Testis (tissue), 3 donors: ENCODE data around the gene CHMP2A. TPM values are rescaled to one million over a fixed set of nuclear protein-coding genes. Genes with fewer than 3 reads are reported as not detected.

Source experiments
- DNase-seq: peaks from one replicate; pipeline ENCODE4 v3.0.0-alpha.2; 2019
- H3K27ac ChIP-seq, 2 donors: fragments of 200-600 bp; sonication (generic); one replicate each; pipeline ENCODE4 v1.5.1; 2019
- H3K27me3 ChIP-seq: fragments of 200-600 bp; sonication (generic); one replicate; pipeline ENCODE4 v1.5.1; 2019
- H3K36me3 ChIP-seq: fragments of 200-600 bp; sonication (generic); one replicate; pipeline ENCODE4 v1.5.1; 2017; ENCODE audit warnings: low read depth; ENCODE audit errors: missing control alignments
- H3K4me1 ChIP-seq: fragments of 200-600 bp; sonication (generic); one replicate; pipeline ENCODE4 v1.5.1; 2019
- H3K4me3 ChIP-seq, 2 donors: fragments of 200-600 bp; sonication (generic); one replicate each; pipeline ENCODE4 v1.5.1; 2017 to 2019
- H3K9me3 ChIP-seq: fragments of 200-600 bp; sonication (generic); one replicate; pipeline ENCODE4 v1.5.1; 2017
- POLR2A ChIP-seq: fragments of 450-650 bp; IDR thresholded peaks from one replicate; pipeline ENCODE4 v1.6.1; 2017; ENCODE audit warnings: antibody characterized with exemption, mild to moderate bottlenecking, moderate library complexity
- WGBS, 2 donors: methylation state at CpG; one replicate each; pipeline ENCODE4 v1.1.5; 2018; 5-methylcytosine and 5-hydroxymethylcytosine counted together
- intact Hi-C: fragments of 100-400 bp; cut with DNase I; formaldehyde crosslinking; loops from one replicate; pipeline ENCODE4 v1.15.1; 2023; ENCODE audit warnings: low total_unique reads
- polyA plus RNA-seq: library from polyadenylated mRNA; stranded (reverse); fragments of 350-450 nt; fragmentation: Illumina TruSeq; extraction: RNeasy Lipid Tissue Mini Kit (QIAGEN cat#74804); gene quantifications from one replicate; pipeline ENCODE4 v1.2.3, GENCODE V29; 2014; ENCODE audit warnings: low read depth, low replicate concordance; ENCODE audit not compliant: insufficient read depth
- total RNA-seq, 2 donors: library from RNA; depleted of rRNA; stranded (reverse); fragments of >200 nt; gene quantifications; one replicate each; pipeline ENCODE4 v1.2.3, GENCODE V29; 2016
- TF ChIP-seq, protein P1 (sequence below), 3 experiments: fragments of 450-650 bp in 2 of 3; fragments of 200-600 bp in 1 of 3; sonication (generic) in 1 of 3; IDR thresholded peaks; one replicate each; pipeline ENCODE4 v1.5.1; 2016 to 2019; ENCODE audit warnings: antibody characterized with exemption in 3 of 3, mild to moderate bottlenecking in 2 of 3, moderate library complexity in 1 of 3

CHMP2A gene
- total and polyA plus RNA-seq, 3 donors from 2014 or later: 115 to 155 (median 126) TPM

DNA sequence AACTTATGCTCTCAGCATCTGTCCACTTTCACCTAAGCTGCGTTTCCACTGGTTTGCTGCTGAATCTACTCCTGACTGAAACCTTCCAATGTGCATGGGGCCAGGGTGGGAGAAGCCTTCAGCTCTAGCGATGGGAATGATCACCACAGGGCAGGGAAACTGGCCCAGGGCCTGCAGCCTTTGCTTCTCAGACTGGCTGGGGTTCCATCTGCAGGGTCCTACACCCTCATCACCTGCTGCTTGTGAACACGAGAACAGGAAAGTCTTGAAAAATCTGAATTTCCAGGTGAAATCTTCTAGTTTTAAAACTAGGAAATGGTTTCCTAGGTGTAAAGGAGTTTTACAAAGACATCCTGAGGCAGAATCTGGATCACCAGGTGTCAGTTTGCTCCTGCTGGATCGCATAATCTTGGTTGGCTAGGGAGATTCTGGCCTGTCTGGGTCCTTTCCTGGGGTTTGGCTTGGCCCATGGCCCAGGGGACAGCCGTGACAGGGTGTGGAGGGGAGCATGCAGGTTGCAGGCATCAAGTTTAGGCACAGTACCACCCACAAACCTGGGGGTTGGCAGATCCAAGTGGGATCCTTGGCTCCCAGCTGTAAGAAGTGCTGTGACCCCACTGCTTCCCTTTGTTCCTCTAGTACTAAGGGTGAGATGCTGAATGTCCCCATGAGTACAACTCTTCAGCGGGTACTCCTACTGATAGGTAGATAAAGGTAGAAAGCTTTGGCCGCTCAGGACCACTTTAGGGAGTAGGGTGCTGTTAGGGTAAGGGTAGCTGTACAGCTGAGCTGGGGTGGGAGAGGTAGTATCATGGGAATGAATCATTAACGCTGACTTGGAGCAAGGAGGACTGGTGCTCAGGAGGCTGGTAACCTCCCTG is 5.3 kb upstream of the CHMP2A start:
- no peaks in the 10 kb centered on the region for H3K27me3 ChIP-seq
- peak overlapping the region; percentile 66 to 84 for H3K4me3 ChIP-seq
- H3K27ac ChIP-seq: peak overlapping the region; percentile 91 to 100
- no peaks in the 10 kb centered on the region for H3K9me3 ChIP-seq
- no peaks in the 10 kb centered on the region for H3K36me3 ChIP-seq
- intact Hi-C loops: no loop called here
- peaks cover 58% of the 10 kb centered on the region for H3K4me1 ChIP-seq
- DNase-seq: no peak
- no peak for TF ChIP-seq POLR2A
- TF ChIP-seq, protein P1, sequence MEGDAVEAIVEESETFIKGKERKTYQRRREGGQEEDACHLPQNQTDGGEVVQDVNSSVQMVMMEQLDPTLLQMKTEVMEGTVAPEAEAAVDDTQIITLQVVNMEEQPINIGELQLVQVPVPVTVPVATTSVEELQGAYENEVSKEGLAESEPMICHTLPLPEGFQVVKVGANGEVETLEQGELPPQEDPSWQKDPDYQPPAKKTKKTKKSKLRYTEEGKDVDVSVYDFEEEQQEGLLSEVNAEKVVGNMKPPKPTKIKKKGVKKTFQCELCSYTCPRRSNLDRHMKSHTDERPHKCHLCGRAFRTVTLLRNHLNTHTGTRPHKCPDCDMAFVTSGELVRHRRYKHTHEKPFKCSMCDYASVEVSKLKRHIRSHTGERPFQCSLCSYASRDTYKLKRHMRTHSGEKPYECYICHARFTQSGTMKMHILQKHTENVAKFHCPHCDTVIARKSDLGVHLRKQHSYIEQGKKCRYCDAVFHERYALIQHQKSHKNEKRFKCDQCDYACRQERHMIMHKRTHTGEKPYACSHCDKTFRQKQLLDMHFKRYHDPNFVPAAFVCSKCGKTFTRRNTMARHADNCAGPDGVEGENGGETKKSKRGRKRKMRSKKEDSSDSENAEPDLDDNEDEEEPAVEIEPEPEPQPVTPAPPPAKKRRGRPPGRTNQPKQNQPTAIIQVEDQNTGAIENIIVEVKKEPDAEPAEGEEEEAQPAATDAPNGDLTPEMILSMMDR (IDR thresholded peaks at IDR 0.05): no peak
- WGBS, 2 donors: 71 to 72% methylated on average over 8 of the region's 8 CpGs

DNA sequence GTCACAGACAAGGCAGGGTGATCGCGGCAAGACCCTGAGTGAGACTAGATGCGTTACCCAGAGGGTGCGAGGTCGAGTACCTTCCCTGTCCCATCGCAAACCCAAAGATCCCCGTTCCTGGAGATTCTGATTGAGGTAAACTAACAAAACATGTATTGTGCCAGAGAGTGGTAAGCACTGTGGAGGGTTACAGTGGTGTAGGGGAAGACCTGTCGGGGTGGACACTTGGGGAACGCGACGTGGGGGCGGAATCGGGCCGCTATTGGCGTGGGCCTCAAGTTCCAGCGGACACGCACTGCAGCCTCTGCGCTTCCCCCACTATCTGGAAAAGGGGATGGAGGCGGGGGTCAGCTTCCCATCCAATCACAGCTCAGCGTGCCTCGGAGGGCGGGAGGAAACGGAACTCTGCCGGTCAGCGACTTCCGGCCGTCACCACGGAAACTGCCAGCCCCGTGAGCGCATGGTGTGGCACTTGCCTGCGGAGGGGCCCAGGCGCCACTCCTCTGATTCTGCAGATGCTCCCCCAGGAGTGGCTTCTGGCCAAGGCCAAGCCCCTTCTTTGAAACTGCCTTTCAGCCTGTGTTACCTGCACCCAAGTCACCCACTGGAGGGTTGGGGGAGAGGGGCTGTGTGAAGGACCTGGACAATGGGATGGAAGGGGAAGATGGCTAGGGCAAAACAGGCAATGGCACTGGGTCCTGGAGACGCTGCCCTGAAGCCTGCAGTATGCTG is 4.5 kb upstream of the CHMP2A start:
- intact Hi-C loops: no loop called here
- no peaks in the 10 kb centered on the region for H3K36me3 ChIP-seq
- DNase-seq: peak; percentile 95
- 0 to 1% methylated on average over 11 to 23 of the region's 33 CpGs for WGBS, 2 donors
- peak overlapping the region; percentile 91 to 100 for H3K27ac ChIP-seq
- peak overlapping the region; percentile 66 to 84 for H3K4me3 ChIP-seq
- peak; percentile 38 for TF ChIP-seq POLR2A
- TF ChIP-seq, protein P1 (IDR thresholded peaks at IDR 0.05): no peak
- H3K27me3 ChIP-seq: no peaks in the 10 kb centered on the region
- H3K4me1 ChIP-seq: peaks cover 58% of the 10 kb centered on the region
- H3K9me3 ChIP-seq: no peaks in the 10 kb centered on the region

DNA sequence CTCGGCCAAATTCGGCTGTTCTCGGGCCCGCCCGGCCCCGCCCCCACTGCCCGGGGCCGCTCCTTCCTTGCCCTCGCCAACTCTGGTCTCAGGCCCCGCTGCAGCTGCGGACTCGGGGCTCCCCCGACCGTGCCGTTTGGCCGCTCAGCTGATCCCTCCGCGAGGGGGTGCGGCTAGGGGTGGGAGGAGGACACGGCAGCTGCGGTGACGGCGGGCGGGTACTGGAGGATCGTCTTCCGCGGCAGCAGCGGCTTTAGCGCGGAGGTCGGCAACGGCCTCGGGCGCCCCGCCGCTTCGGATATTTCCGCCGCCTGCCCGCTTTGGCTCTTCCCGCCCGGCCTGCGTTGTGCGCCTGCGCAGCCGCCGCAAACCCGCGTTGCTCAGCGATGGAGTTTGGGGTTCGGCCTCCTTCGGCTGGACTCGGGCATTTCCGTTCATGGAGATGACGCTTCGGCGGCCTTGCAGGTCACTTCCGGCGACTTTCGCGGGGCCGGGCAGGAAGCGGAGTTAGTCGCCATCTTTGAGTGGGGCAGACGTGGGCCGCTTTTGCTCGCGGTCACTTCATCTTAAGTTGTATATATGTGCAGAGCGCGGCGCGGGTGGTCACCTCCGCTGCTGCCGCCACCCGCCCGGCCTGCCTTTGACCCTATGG is 3.8 kb upstream of the CHMP2A start:
- intact Hi-C loops: no loop called here
- Histone ChIP-seq H3K36me3 (no peaks in the 10 kb centered on the region), H3K27ac (peak overlapping the region; percentile 91 to 100), H3K4me1 (peaks cover 64% of the 10 kb centered on the region), H3K4me3 (peak overlapping the region; percentile 66 to 84), H3K9me3 (no peaks in the 10 kb centered on the region), H3K27me3 (no peaks in the 10 kb centered on the region)
- TF ChIP-seq POLR2A: no peak
- TF ChIP-seq, protein P1 (IDR thresholded peaks at IDR 0.05): peak in 1 of 3 experiments; percentile 1
- peak; percentile 99 for DNase-seq
- WGBS, 2 donors: 1% methylated on average over 61 of the region's 76 CpGs; no CpG with 5 or more reads in 1 of the 2 donors

DNA sequence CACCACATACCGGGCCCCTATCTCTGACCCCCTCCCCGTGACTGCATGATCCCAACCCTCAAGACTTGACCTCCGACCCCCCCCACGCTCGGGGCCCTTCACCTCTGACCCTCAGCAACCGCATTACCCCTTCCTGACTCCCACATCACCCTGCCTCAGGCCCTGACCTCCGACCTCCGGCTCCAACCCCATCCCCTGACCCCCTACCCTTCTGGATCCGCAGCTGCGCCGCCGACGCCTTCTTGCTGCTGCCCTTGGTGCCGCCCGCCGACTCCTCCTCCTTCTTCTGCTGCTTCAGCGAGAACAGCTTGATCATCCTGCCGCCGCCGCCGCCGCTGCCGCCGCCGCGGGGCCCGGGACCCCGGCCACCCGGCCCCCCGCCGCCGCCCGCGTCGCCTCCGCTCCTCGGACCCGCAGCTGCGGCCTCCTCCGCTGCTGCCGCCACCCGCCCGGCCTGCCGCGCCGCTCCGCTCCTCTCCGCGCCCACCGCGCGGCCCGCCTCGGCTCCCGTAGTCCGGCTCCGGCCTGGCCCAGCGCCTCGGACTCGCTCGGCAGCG is 3.2 kb upstream of the CHMP2A start, which contains the start of gene UBE2M:
UBE2M (minus strand) TSS at position 546 of the 557 bp plus-strand sequence; CDS start at position 316, 230 bp downstream.
- TF ChIP-seq, protein P1 (IDR thresholded peaks at IDR 0.05): no peak
- TF ChIP-seq POLR2A: no peak
- Histone ChIP-seq H3K27me3 (no peaks in the 10 kb centered on the region), H3K9me3 (no peaks in the 10 kb centered on the region), H3K4me3 (peak within 1 kb of the TSS; percentile 66 to 84), H3K27ac (peak within 1 kb of the TSS; percentile 92 to 100), H3K4me1 (peaks cover 61% of the 10 kb centered on the region), H3K36me3 (no peaks in the 10 kb centered on the region)
- DNase-seq: no peak
- intact Hi-C loops: no loop called here
- 1 to 2% methylated on average over 16 to 40 of the region's 62 CpGs for WGBS, 2 donors
